K562 (cell line): ENCODE data around the gene S1PR1. TPM values are rescaled to one million over a fixed set of nuclear protein-coding genes. Genes with fewer than 3 reads are reported as not detected.

Experiments used
- ATF3 ChIP-seq, 2 experiments: fragments of 450-650 bp in 1 of 2; sonication (generic) in 1 of 2; formaldehyde crosslinking in 1 of 2; IDR thresholded peaks in 1 of 2; conservative IDR thresholded peaks in 1 of 2; 2 replicates each; pipeline versions ENCODE4 v1.6.1 to v1.8.1; 2016 to 2023; ENCODE audit warnings: mild to moderate bottlenecking in 2 of 2, moderate library complexity in 2 of 2, inconsistent platforms in 1 of 2, missing genetic modification reagents in 1 of 2
- ATF4 ChIP-seq: fragments of 450-650 bp; formaldehyde crosslinking; IDR thresholded peaks from 2 replicates; pipeline ENCODE4 v1.4.0; 2022; ENCODE audit warnings: mild to moderate bottlenecking, moderate library complexity
- CTBP1 ChIP-seq: fragments of 450-650 bp; IDR thresholded peaks from 2 replicates; pipeline ENCODE4 v1.6.1; 2016; ENCODE audit warnings: borderline replicate concordance
- RCOR1 ChIP-seq, 2 experiments: IDR thresholded peaks; 2 replicates each; pipeline ENCODE4 v1.6.1; 2012; ENCODE audit warnings: low read depth in 2 of 2, low read length in 2 of 2, borderline replicate concordance in 1 of 2, improper control_type of control experiment in 1 of 2
- REST ChIP-seq, 2 experiments: fragments of 450-650 bp; formaldehyde crosslinking in 1 of 2; IDR thresholded peaks; 2 replicates each; pipeline versions ENCODE4 v1.4.0 to v1.6.1; 2014 to 2020; ENCODE audit warnings: mild to moderate bottlenecking in 2 of 2, borderline replicate concordance in 1 of 2, low read depth in 1 of 2
- TRIM24 ChIP-seq, 2 experiments: fragments of 450-650 bp; IDR thresholded peaks; 2 replicates each; pipeline ENCODE4 v1.6.1; 2016
- ZNF239 ChIP-seq: fragments of 250-450 bp; sonication (Bioruptor Pico); IDR thresholded peaks from 2 replicates; pipeline ENCODE4 v1.4.0; 2020; ENCODE audit warnings: mild to moderate bottlenecking
- polyA plus RNA-seq, 8 experiments: library from polyadenylated mRNA; depleted of rRNA in 4 of 8; stranded (reverse) in 5 of 8; unstranded in 3 of 8; fragments of >200 nt; fragmentation: Nextera tagmentation in 2 of 8; fragmentation: Illumina TruSeq in 1 of 8; extraction: Ambion mirVana in 2 of 8; extraction: Trizol in 1 of 8; gene quantifications; 2 replicates each; pipeline versions ENCODE4 v1.2.1 to v1.2.3, GENCODE V29; 2011 to 2014; ENCODE audit warnings: inconsistent platforms in 1 of 8, missing spikeins in 1 of 8
- total RNA-seq, 7 experiments: library from RNA; depleted of rRNA in 6 of 7; stranded (reverse); fragments of >200 nt in 6 of 7; fragmentation: Illumina TruSeq in 2 of 7; extraction: Trizol in 2 of 7; gene quantifications; 2 replicates each; pipeline versions ENCODE4 v1.2.1 to v1.2.3, GENCODE V29; 2011 to 2021; ENCODE audit warnings: low replicate concordance in 1 of 7

Gene S1PR1
- total and polyA plus RNA-seq, 9 of the 15 experiments (the other 6 are each of a cell fraction or from before 2014, with no cell fraction given), result 0.22 to 1.2 (median 0.43) TPM

GRCh38 chr1:101220906-101221305 lies 15.9 kb upstream of the S1PR1 start (continued):
- TF ChIP-seq CTBP1, result peak; percentile 59; the same call in 1 of the 2 replicates
- 0 out of 2 replicates have a peak, but pooled peaks have one; percentile 25 for TF ChIP-seq ATF4 (CRISPR knock-in tag)
- peak; percentile 12; the same call in 1 of the 2 replicates for TF ChIP-seq ATF3 (IDR thresholded peaks at IDR 0.05)
- no peak for TF ChIP-seq ATF3 (CRISPR knock-in tag; conservative IDR thresholded peaks at IDR 0.05)
- peak; percentile 75 for TF ChIP-seq ZNF239 (CRISPR knock-in tag)
- 0 out of 4 replicates have a peak, but pooled peaks of 1 of the 2 experiments have one; percentile 34 for TF ChIP-seq RCOR1 (IDR thresholded peaks at IDR 0.05; ENCODE audit: borderline replicate concordance in 1 of 2, low read depth in 2 of 2, low read length in 2 of 2)
- TF ChIP-seq TRIM24 (IDR thresholded peaks at IDR 0.05), result peak in 1 of 2 experiments; percentile 39; a peak in 1 of 4 replicates
- no peak for TF ChIP-seq REST (IDR thresholded peaks at IDR 0.05; ENCODE audit: borderline replicate concordance)
- TF ChIP-seq REST (CRISPR knock-in tag; IDR thresholded peaks at IDR 0.05; ENCODE audit: low read depth), result no peak
- TF ChIP-seq, all 486 proteins: peak for 8
